LHCN-M2 (cell line): ENCODE data around the gene UFD1. TPM values are rescaled to one million over a fixed set of nuclear protein-coding genes. Genes with fewer than 3 reads are reported as not detected.
A peak's percentile ranks its signal among the peaks of the same experiment; 100 is the strongest.

ENCODE experiments used
- DNase-seq: peaks from one replicate; pipeline ENCODE4 v3.0.0-alpha.2; 2012; ENCODE audit warnings: low read depth
- total RNA-seq: library from RNA; depleted of rRNA; stranded (reverse); fragments of >200 nt; gene quantifications from 2 replicates; pipeline ENCODE4 v1.2.3, GENCODE V29; 2014

The UFD1 gene
- total RNA-seq, 1 experiment from 2014 or later, result 81.3 TPM

- DNase-seq, result peak; percentile 60
Observed at GRCh38 chr22:19429950-19430889, 48.8 kb downstream of the UFD1 start.

GRCh38 chr22:19424186-19424500 is 54.9 kb downstream of the UFD1 start:
- no peak for DNase-seq

GRCh38 chr22:19422440-19423301 is 56.3 kb downstream of the UFD1 start:
- no peak for DNase-seq

GRCh38 chr22:19420321-19420720 is 58.7 kb downstream of the UFD1 start:
- DNase-seq, result no peak

GRCh38 chr22:19419464-19420178 is 59.4 kb downstream of the UFD1 start:
- no peak for DNase-seq

- DNase-seq, result no peak
Observed at GRCh38 chr22:19419086-19419463, 59.9 kb downstream of the UFD1 start.

- no peak for DNase-seq
Observed at GRCh38 chr22:19412923-19413322, 66.1 kb downstream of the UFD1 start.

GRCh38 chr22:19412478-19412877 is 66.5 kb downstream of the UFD1 start:
- no peak for DNase-seq

GRCh38 chr22:19411690-19412045 is 67.3 kb downstream of the UFD1 start:
- DNase-seq, result no peak

GRCh38 chr22:19410941-19411689 is 67.9 kb downstream of the UFD1 start:
- no peak for DNase-seq

- DNase-seq, result no peak
Observed at GRCh38 chr22:19407649-19408606, 71.1 kb downstream of the UFD1 start.

- no peak for DNase-seq
Observed at GRCh38 chr22:19406846-19407245, 72.1 kb downstream of the UFD1 start.

- no peak for DNase-seq
Observed at GRCh38 chr22:19406281-19406811, 72.6 kb downstream of the UFD1 start.

- DNase-seq, result no peak
Observed at GRCh38 chr22:19405652-19406051, 73.3 kb downstream of the UFD1 start.

GRCh38 chr22:19405133-19405532 is 73.9 kb downstream of the UFD1 start:
- DNase-seq, result no peak

GRCh38 chr22:19404676-19405075 is 74.3 kb downstream of the UFD1 start:
- DNase-seq, result no peak

- no peak for DNase-seq
Observed at GRCh38 chr22:19402642-19403191, 76.3 kb downstream of the UFD1 start.

- no peak for DNase-seq
Observed at GRCh38 chr22:19401483-19401882, 77.5 kb downstream of the UFD1 start.

GRCh38 chr22:19400881-19401280 is 78.1 kb downstream of the UFD1 start:
- DNase-seq, result no peak
